Erythroblast (primary cell): ENCODE measurements around the gene TM7SF3.

Experiments
- GATA1 ChIP-seq: IDR thresholded peaks from 2 replicates; pipeline ENCODE4 v1.6.1; 2011; ENCODE audit warnings: low read depth, mild to moderate bottlenecking, control low read depth, low read length, moderate library complexity
- POLR2A ChIP-seq: IDR thresholded peaks from 2 replicates; pipeline ENCODE4 v1.6.1; 2011; ENCODE audit warnings: mild to moderate bottlenecking, low read length

DNA sequence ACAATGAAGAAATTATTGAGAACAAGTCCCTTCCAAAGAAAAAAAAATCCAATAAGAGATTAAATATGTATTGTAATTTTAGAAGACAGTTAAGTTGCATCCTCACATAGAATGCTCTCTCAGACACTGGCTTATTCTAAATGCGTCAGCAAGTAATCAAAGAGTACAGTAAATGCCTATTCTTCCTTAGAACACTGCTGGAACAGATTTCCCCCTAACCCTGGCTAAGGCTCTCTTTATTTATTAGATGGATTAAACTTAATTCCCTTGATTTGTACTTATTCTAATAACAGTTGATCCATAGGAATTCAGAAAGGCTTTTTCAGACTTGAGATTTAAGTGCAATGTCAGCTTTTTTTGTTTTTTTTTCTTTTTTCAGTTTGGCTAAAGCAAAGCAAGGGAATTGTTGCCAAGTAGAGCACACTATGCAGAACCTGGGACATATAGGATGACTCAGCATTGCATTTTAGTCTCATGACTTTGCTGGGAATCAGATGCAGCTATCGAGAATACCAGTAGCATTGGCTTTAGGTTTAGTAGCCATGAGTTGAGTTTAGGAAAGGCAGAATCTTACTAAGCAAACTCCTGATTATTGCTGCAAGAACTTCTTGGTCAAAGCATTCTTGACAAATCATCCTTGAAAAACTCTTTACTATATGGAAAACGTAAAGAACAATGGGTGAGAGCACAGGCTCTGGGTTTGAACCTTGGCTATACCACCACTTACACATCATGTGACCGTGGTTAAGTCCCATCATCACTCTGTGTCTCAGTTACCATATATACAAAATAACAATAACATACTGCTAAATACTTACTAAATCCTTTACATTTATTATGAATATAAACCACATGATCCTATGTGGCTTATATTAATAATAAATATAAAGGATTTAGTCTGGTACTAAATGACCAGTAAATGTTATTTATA, 34.9 kb upstream of the TM7SF3 start:
- no peak for TF ChIP-seq POLR2A
- no peak for TF ChIP-seq GATA1
